Heart left ventricle (tissue), 13 donors: ENCODE measurements around the gene HTR2A.

Source experiments
- POLR2A ChIP-seq, 2 donors: fragments of 450-650 bp; IDR thresholded peaks; one replicate each; pipeline ENCODE4 v1.6.1; 2017; ENCODE audit warnings: antibody characterized with exemption in 2 of 2, mild to moderate bottlenecking in 2 of 2, moderate library complexity in 2 of 2
- TF ChIP-seq, protein P1 (sequence below), 12 donors: fragments of 200-600 bp; sonication (generic) in 4 of 12; IDR thresholded peaks; one replicate each; pipeline versions ENCODE4 v1.5.0 to v1.8.0; 2018 to 2022; ENCODE audit warnings: antibody characterized with exemption in 12 of 12, mild to moderate bottlenecking in 5 of 12
- donor health status: ischemic (EF 13 %, LVEDD 7.1; RV severe dilation, severe dysfunction).
- donor health status: DM: no; HTN: yes; CAD: no.
- donor health status: DM: no; HTN: no; CAD: no.
- donor health status: ischemic (EF 25% LVEDD 6.9; RV normal size, moderate dysfunction).
- donor health status: ischemic (EF 25% LVEDD 5.7; RV mildly dilated, moderate dysfunction).
- donor health status: ischemic (EF 35%, LVEDD 5.7; RV mildly dilated, moderate dysfunction).
- donor health status: nonischemic (EF 11% LVEDD 7.7; RV severe dilation, severe dysfunction).
- donor health status: DM: yes; HTN: yes; CAD: no.
- donor health status: PGD.
- donor health status: ischemic (EF 29% LVEDD 5.4; RV normal size, mild dysfunction).
- donor health status: nonischemic (EF 23%, LVEDD 6.1; RV moderate dilation, normal function).

DNA sequence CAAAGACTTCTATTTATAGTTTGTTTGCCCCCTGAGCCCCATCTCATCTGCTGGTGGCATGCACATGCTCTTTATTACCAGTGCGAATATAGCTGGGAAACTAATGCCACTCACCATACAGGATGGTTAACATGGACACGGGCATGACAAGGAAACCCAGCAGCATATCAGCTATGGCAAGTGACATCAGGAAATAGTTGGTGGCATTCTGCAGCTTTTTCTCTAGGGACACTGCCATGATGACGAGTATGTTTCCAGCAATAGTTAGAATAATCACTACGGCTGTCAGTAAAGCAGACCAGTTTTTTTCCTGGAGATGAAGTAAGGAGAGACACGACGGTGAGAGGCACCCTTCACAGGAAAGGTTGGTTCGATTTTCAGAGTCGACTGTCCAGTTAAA lies 1.5 kb downstream of the HTR2A start:
- TF ChIP-seq, protein P1, sequence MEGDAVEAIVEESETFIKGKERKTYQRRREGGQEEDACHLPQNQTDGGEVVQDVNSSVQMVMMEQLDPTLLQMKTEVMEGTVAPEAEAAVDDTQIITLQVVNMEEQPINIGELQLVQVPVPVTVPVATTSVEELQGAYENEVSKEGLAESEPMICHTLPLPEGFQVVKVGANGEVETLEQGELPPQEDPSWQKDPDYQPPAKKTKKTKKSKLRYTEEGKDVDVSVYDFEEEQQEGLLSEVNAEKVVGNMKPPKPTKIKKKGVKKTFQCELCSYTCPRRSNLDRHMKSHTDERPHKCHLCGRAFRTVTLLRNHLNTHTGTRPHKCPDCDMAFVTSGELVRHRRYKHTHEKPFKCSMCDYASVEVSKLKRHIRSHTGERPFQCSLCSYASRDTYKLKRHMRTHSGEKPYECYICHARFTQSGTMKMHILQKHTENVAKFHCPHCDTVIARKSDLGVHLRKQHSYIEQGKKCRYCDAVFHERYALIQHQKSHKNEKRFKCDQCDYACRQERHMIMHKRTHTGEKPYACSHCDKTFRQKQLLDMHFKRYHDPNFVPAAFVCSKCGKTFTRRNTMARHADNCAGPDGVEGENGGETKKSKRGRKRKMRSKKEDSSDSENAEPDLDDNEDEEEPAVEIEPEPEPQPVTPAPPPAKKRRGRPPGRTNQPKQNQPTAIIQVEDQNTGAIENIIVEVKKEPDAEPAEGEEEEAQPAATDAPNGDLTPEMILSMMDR (IDR thresholded peaks at IDR 0.05) = no peak
- TF ChIP-seq POLR2A (IDR thresholded peaks at IDR 0.05) = no peak
